GM10266 (cell line): ENCODE results near the gene GYG2.
"Not testable (repeated sequence)": the region's sequence is repeated elsewhere in the genome, so short reads cannot be mapped to it uniquely, and the experiment has no call there.

Source experiments
- DNase-seq: peaks from one replicate; pipeline ENCODE4 v3.0.0; 2012; ENCODE audit errors: extremely low spot score
- CTCF ChIP-seq: IDR thresholded peaks from 2 replicates; pipeline ENCODE4 v1.5.1; 2012; ENCODE audit warnings: mild to moderate bottlenecking, low read depth; ENCODE audit not compliant: control insufficient read depth, insufficient read depth; ENCODE audit errors: missing control alignments

Gene GYG2

GRCh38 chrX:2924151-2924550, 95.4 kb downstream of the GYG2 start:
- no peak for TF ChIP-seq CTCF
- DNase-seq, result no peak

DNA sequence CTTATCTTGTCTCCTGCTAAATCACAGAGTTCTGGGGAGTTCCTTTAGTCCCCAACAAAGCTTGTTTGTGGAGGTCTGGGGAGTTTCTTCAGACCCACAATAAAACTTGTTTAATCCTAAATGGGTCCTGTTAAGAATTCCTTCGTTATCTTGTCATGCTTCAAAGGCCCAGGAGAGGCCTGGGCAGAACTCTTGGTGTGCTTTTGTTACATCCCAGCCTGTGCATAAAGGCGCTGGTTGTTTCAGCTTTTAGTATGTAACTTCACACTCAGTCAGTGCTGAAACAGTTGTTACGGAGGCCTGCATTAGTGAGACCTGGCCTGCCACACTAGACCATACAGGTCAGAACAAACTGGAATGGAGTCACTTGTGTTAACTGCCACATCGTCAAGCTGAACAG, 97.5 kb downstream of the GYG2 start:
- DNase-seq, result not testable (repeated sequence)

GRCh38 chrX:2926664-2927275, 98.0 kb downstream of the GYG2 start:
- no peak for TF ChIP-seq CTCF
- DNase-seq, result no peak

GRCh38 chrX:2928191-2928582, 99.5 kb downstream of the GYG2 start:
- TF ChIP-seq CTCF, result no peak
- peak; percentile 6 for DNase-seq

DNA sequence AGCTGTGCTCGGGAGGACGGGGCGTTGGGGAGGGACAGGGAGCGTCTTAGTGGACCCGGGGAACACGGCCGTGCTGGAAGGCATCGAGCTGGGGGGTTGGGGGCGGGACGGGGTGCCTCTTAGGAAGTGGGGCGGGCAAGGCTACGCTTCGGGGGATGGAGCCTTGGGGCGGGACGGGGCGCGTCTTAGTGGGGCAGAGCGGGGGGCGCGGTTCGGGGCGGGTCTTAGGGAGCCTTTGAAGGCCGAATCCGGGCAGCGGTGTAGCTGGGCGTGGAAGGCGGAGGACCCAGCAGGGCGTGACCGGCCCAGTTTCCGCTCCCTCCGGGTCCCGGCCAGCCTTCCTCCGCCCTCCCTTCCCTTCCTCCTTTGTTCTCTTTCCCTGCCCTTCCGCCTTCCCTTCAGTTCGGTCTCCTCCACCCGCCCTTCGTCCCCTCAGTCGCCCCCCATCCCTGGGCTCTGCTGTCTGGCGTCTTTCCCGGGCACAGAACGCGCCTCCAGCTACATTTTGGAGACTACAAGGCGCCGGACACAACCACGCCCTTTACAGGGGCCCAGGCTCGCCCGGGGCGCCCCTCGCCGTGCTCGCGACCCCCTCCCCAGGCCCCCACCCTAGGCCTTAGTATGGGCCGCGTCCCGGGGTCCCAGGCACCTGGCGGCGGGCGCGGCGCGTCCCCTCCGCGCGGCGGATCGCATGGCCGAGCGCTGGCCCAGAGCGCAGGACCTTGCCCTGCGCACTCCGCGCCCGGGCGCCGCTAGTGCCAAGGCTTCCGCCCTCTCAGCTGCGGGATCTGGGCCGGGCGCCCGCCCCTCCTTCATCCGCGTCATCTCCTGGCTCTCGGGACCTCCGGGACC, 100.1 kb downstream of the GYG2 start, which contains the start of gene ARSD:
TSS of gene ARSD (minus strand) at position 757 of the 852 bp plus-strand sequence. CDS start at position 693, 64 bp downstream.
- TF ChIP-seq CTCF, result no peak
- peak; percentile 69 for DNase-seq

GRCh38 chrX:2931155-2931554, 102.4 kb downstream of the GYG2 start:
- no peak for TF ChIP-seq CTCF
- DNase-seq, result no peak

- no peak for TF ChIP-seq CTCF
- DNase-seq, result no peak
Observed at GRCh38 chrX:2931612-2932011, 102.9 kb downstream of the GYG2 start.
